DMS114 treated with DMSO at 0.1 percent for 48 hours (cell line): ENCODE measurements around the gene AMFR.
A peak's percentile ranks its signal among the peaks of the same experiment; 100 is the strongest.

Source experiments
- DNase-seq: peaks from one replicate; lab custom pipeline; 2025; ENCODE audit not compliant: unreplicated experiment; lab: John Stamatoyannopoulos, UW

Gene AMFR

DNA sequence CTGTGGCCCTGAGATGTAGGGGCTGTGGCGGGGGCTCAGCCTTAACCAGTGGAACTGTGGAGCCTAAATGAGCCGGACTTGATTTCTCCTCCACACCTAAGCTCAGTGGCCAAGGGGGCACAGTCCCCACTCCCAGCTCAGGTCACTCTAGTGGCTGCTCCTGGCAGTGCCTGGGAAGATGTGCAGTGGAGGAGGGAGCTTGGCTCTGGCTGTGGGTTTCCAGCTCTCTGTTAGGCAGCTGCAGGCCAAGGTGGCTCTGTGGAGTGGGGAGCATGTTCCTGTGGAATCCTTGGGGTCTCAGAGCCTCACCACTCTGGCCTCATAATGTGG is 76.3 kb downstream of the AMFR start:
- DNase-seq, result no peak

DNA sequence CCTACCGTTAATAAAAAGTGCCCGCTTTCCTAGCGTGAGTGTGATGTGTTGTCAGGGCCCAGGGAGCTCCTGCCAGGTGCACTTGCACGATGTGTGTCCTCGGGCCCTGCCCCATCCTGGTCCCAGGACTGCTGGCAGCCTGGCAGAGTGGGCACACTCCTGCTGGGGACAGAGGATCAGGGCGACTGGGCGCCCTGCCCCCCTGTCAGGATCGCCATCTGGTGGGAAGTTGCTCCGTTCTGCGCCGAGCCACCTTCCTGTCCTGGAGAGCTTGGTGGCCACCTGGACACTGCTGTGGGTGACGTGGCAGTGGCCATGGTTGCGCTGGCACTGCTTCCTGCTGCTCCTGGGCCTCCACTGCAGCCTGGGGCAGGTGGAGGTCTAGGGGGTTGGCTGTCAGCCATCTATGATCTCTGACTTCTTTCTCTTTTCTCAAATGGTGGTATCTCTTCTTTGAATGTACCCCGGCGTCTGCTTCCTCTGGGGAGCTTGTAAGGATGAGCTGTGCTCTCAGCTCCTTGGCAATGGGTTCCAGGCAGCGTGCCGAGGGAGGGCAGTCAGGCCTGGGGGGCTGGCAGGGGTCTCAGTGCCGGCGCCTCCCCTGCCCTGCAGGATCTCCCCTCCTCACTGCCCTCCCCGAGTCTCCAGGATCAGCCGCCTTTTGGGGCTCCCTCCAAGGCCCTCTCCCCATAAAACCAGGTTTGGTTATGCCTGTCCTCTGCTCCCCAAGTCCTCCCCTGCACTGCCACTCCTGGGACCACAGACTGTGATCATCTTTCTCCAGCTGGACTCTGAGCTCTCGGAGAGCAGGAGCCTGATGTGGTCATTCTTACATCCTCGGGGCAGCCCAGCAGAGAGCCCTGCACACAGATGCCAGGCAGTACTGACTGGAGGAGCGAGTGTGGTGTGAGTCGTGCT is 76.9 kb downstream of the AMFR start:
- DNase-seq, result peak; percentile 26

DNA sequence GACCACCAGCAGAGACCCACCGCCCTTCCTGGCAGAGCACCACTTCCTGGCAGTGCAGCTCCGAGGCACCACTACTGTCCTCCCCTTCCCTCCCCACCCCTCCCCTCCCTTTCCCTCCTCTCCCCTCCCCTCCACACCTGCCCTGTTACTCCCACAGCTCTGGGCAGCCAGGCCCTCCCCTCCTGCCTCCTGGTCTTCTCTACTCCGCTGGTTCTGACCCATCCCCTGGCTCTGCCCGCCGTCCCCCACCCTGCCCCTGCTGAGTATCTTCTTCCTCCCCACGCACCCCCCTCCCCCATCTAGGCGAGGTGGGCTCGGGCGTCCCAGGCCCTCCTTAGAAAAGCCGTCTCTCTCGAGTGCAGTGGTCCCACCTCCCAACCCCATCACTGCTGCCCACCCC is 77.7 kb downstream of the AMFR start:
- no peak for DNase-seq

- DNase-seq, result no peak
Observed at GRCh38 chr16:56347166-56347565, 78.2 kb downstream of the AMFR start.

DNA sequence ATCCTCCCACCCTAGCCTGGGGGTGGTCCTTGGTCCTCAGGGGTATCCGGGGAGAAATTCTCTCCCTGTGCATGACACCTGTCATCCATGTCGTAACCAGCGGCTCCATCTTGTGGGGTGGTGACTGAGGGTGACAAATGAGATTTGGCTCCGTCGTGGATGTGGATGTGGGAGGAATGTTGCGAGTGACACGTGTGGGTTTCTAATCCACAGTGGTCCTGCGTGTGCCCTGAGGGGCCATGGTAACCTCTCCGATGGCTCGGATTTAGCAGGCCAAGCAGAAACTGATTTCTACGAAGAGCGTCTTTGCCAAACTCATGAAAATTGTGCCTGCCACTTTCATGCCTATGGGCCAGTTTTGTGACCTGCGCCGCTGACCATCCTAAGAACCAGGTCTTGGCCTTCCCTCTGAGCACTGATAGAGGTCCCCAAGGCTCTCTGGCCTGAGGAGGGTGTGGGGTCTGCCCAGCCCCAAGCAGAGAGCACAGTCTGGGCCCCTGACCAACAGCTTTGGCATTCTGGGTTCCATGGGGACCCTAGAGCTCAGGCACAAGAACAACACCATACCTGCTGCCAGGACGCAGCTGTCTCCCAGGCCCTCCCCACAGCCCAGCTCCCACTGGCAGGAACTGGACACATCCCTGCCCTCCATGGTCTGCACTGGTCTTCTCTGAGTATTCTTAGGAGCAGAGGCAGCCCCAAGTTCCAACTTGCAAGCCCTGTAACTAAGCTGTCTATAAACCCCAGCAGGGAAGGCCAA is 79.0 kb downstream of the AMFR start:
- DNase-seq, result no peak

- no peak for DNase-seq
Observed at GRCh38 chr16:56345406-56346050, 79.8 kb downstream of the AMFR start.

DNA sequence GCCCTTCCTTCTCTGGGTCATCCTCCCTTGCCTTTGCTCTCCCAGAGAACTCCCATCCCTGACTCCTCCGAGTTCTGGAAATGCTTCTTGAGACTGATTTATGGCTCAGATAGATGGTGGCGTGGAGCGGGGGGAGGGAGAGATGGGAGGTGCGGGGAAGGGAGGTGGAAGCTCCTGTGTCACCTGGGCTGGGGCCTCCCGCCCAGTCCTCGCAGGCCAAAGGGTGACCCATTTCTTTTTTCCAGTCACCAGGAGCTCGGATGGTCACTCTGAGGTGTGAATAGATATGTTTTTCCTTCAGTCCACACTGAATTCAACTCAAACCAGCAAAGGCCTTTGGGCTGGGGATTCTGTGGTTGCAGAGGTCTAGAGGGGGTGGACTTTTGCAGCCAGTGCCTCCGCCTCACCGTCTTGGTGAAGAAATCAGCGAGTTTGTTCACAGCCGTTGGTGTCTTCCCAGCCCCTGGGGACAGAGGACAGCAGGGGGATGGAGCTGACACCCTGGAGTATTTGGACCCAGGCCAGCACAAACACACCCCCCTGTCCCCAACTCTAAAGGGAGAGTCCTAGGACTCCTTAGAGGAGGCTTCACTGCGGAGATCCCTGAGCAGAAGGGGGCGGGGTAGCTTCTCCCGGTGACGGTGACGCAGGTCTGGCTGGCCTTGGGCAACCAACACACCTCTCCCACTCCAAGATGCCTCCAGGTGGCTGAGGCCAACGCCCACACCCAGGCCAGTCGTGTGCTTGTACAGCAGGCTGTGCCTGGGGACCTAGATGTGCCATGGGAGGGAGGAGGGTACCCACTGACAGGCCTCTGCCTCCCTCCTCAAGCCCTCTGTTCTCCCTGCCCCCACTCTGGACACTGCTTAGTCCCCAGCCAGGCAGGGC is 80.6 kb downstream of the AMFR start:
- DNase-seq, result no peak

DNA sequence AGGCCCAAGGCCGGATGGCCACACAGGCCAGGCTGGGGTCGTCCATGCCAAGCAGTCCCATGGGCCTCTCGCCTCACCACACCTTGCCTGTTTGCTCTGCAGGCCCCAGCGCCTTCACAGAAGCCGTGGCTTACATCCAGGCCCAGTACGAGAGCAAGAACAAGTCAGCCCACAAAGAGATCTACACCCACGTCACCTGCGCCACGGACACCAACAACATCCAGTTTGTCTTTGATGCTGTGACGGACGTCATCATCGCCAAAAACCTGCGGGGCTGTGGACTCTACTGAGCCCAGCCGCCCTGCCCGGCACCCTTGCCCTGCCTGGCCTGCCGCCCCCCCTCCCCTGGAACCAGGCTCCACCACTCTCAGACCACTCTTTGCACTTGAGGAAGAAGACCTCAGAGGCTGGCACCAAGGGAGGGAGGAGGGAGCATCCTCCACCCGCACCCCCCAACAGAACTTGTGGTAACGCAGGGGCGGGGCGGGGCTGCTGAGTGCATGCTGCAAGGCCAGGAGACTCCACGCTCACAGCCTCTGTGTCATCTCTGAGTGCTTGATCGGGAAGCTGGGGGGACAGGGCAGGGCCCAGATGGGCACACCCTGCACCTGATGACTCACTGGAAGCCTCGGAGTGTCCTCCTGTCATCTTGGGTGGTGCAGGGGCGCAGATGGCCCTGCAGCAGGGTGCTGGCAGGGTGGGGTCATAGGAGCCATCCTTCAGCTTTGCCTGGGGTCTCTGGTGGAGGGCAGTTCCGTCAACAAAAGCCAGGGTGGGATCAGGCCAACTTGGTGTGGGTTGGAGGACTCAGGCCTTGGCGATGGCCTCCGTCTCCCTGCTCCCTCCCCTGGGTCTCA is 81.5 kb downstream of the AMFR start:
- DNase-seq, result no peak

GRCh38 chr16:56341656-56342399 is 83.5 kb downstream of the AMFR start:
- DNase-seq, result no peak

DNA sequence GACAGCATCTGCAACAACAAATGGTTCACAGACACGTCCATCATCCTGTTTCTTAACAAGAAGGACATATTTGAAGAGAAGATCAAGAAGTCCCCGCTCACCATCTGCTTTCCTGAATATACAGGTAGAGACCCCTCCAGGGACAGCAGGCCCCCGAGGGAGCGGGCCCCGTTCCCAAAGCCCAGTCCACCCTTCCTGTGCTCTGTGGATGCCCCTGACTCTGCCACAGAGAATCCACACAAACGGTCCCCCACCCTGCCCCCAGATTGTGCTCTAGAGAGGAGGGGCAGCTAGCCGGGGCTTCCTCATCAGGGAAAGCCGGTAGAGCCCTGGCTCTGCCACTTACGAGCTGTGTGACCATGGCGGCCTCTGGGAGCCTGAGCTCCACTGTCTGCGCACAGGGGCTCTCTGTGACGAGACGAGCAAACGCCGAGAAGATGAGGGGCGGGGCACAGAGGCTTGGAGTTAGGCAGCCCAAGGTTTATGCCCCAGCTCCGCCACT is 84.4 kb downstream of the AMFR start:
- no peak for DNase-seq

DNA sequence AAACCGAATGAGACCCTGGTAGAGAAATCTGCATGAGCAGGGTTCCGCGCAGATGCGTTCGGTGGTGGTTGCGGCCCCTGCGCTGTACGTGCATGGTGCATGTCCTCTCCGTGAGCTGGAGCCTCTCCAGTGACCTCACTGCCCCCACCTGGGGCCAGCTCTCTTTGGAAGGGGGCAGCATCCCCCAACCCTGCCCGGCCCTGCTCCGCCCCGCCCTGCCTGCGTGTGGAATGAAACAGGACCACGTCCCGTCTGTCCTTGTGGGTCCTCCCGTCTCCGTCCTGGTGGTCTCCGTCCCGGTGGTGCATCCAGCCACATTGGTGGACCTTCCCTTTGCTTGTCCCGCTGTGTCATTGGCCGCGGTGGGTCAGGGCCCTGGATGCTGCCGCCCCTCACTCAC is 84.9 kb downstream of the AMFR start:
- DNase-seq, result no peak

GRCh38 chr16:56339431-56340195 is 85.7 kb downstream of the AMFR start:
- DNase-seq, result no peak

DNA sequence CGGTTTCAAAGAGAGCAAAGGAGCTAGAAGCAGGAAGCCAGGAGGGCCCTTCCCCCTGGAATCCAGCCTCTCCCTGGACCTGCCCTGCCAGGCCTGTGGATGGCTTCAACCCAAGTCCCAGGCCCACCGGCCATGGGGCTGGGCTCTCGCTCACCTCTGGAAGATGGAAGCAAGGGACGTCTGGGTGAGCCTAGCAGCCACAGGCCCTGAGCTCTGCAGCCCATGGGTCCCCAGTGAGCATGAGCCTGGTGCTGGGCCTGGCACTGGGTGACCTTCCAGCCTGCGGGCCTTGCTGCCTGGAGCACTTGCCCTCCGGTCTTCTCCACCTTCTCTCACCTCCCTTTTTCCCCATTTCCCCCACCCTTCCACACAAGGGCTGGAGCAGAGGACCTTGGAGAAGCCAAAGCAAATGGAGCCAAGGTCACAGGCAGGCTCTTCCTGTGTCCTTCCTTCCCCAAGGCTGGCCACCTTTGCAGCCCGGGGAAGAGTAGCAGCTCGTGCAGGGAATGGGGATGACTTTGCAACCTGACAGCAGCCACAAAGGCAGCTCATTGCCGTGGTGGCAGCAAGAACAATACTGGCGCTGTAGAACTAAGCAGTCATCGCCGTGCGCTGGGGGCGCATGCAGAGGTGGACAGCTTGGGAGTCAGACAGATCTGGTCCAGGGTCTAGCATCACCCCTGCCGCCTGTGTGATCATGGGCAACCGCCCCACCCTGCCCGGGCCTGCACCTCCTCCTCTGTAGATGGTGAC is 86.6 kb downstream of the AMFR start:
- no peak for DNase-seq

DNA sequence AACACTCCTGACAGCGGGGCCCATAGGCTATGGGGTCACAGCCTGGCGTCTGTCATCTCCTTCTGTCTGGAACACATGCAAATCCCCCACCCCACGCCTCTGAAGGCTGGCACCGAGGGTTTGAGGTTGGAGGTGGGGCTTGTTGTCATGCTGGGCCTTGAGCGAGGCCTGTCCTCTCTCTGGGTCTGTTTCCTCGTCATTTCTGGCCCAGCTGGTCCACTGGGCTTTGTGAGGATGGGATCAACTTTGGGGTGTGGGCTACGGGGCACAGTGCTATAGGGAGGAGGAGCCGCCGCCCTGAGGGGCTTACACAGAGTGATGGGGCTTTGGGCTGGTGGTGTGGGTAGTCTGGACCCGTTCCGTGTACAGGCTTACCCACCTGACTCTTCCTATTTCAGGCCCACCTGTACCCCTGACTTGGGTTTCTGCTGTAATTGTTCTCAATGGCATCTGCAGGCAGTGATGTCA is 87.5 kb downstream of the AMFR start:
- DNase-seq, result no peak

- no peak for DNase-seq
Observed at GRCh38 chr16:56337131-56337857, 88.1 kb downstream of the AMFR start.

- no peak for DNase-seq
Observed at GRCh38 chr16:56336711-56337110, 88.6 kb downstream of the AMFR start.
